HT1080 (cell line): ENCODE measurements around the gene NFKBIE. TPM values are rescaled to one million over a fixed set of nuclear protein-coding genes. Genes with fewer than 3 reads are reported as not detected.

Source experiments
- DNase-seq: peaks from one replicate; pipeline ENCODE4 v3.0.0-alpha.2; 2015; ENCODE audit warnings: low read depth
- small RNA-seq: library from RNA; depleted of rRNA; stranded (forward); fragments of <200 nt; gene quantifications from one replicate; pipeline ENCODE3, GENCODE V24; 2014
- total RNA-seq: library from RNA; depleted of rRNA; stranded (reverse); fragments of >200 nt; shearing (Covaris generic); gene quantifications from 2 replicates; pipeline ENCODE4 v1.2.3, GENCODE V29; 2014; rRNA removed

The NFKBIE gene
- total RNA-seq, 1 experiment from 2014 or later = 11.4 TPM

DNA sequence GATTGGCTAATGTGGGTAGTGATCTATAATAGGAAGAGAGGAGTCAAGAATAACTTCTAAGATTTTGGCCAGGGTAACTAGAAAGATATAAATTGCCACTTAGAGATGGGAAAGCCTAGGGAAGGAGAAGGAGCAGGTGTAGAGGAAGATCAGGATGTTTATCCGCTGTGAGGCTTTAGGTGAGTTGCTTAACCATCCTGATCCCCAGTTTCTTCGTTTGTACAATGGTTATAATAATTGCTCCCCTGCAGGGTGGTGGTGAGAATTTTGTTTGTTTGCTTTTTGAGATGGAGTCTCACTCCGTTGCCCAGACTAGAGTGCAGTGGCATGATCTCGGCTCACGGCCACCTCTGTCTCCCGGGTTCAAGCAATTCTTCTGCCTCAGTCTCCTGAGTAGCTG lies 51.0 kb downstream of the NFKBIE start:
- DNase-seq = no peak

DNA sequence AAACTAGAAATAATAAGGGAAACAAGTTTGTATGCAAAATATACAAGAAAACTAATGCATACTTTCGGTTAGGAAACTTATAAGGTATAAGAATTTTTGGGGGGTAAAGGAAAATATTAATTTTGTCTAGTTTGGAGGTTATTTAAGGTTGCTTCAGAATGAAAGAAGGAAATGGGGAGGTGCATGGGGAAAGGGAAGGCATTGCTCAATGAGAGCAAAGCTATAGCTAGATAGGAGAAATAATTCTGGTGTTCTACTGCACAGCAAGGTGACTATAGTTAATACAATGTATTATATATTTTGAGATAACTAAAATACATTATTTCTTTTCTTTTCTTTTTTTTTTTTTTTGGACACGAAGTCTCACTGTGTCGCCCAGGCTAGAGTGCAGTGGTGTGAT lies 54.1 kb downstream of the NFKBIE start:
- no peak for DNase-seq

Small RNA genes within 50 kb of the gene (small RNA-seq; reads per million reads assigned to genes)
- not detected for gene RN7SL811P

Other genes starting within 250 kb of the NFKBIE start
- gene MRPL14, start 138.1 kb downstream of the NFKBIE start, total RNA-seq = 98.1 and 172 TPM in 2 replicates
- gene TMEM63B, start 138.0 kb downstream of the NFKBIE start, total RNA-seq = 14.1 and 19.1 TPM in 2 replicates
- not detected in 2 replicates for gene CAPN11, start 106.7 kb downstream of the NFKBIE start, total RNA-seq
- gene MYMX, start 48.6 kb downstream of the NFKBIE start, total RNA-seq = not detected in 2 replicates
- 55.2 and 78.8 TPM in 2 replicates for gene SLC29A1, start 42.0 kb downstream of the NFKBIE start, total RNA-seq
- gene HSP90AB1, start 18.4 kb downstream of the NFKBIE start, total RNA-seq = 1,711 and 1,925 TPM in 2 replicates
- gene SLC35B2, start 8.0 kb downstream of the NFKBIE start, total RNA-seq = 123 and 127 TPM in 2 replicates
- gene TMEM151B, start 4.9 kb upstream of the NFKBIE start, total RNA-seq = not detected in 2 replicates
- 17.4 and 20.2 TPM in 2 replicates for gene AARS2, start 47.8 kb upstream of the NFKBIE start, total RNA-seq
- not detected in 2 replicates for gene SPATS1, start 77.1 kb upstream of the NFKBIE start, total RNA-seq
- 22.6 and 23.5 TPM in 2 replicates for gene CDC5L, start 122.2 kb upstream of the NFKBIE start, total RNA-seq